ENCODE measurements around the gene DHODH. TPM values are rescaled to one million over a fixed set of nuclear protein-coding genes. Genes with fewer than 3 reads are reported as not detected.
A peak's percentile ranks its signal among the peaks of the same experiment; 100 is the strongest.
"Not testable (repeated sequence)": the region's sequence is repeated elsewhere in the genome, so short reads cannot be mapped to it uniquely, and the experiment has no call there.

The DHODH gene
- total RNA-seq, 4 donors from 2014 or later = 5.5 to 13.4 (median 7.4) TPM

DNA sequence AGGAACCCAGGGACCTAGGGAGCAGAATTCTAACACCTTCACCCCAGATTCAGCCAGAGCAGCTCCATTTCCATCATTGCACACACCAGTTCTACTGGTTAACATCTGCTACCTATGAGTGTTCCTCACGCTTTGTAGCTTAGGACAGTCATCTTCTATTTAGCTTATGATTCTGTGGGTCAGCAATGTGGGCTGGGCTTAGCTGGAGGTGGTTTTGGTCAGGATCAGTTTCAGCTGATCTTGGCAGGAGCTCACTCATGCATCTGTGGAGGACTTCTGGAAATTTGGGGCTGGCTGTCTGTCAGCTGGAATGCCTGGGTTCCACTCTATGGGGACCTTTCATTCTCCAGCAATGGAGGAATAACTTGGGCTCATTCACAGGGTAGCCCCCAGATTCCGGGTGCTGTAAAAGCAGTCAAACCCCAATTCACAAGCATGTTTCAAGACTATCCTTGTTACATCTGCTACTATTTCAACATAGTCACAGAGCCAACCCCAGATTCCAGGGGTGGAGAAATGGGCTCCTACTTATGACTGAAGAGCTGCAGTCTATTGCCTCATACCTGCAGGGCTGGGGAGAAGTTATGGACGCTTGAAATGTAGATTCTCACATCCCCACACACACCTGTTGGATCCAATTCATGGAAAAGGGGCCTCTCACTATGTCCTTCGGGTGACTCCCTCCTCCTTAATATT is 42.4 kb downstream of the DHODH start:
- H3K9me3 ChIP-seq = no peaks in the 10 kb centered on the region
- H3K27me3 ChIP-seq = no peaks in the 10 kb centered on the region
- no peak overlapping the region for H3K4me3 ChIP-seq (replicated peaks in 1 of 3)
- no peak overlapping the region for H3K27ac ChIP-seq
- H3K4me1 ChIP-seq = no peaks in the 10 kb centered on the region
- TF ChIP-seq, protein P1, sequence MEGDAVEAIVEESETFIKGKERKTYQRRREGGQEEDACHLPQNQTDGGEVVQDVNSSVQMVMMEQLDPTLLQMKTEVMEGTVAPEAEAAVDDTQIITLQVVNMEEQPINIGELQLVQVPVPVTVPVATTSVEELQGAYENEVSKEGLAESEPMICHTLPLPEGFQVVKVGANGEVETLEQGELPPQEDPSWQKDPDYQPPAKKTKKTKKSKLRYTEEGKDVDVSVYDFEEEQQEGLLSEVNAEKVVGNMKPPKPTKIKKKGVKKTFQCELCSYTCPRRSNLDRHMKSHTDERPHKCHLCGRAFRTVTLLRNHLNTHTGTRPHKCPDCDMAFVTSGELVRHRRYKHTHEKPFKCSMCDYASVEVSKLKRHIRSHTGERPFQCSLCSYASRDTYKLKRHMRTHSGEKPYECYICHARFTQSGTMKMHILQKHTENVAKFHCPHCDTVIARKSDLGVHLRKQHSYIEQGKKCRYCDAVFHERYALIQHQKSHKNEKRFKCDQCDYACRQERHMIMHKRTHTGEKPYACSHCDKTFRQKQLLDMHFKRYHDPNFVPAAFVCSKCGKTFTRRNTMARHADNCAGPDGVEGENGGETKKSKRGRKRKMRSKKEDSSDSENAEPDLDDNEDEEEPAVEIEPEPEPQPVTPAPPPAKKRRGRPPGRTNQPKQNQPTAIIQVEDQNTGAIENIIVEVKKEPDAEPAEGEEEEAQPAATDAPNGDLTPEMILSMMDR (IDR thresholded peaks at IDR 0.05) = no peak
- TF ChIP-seq POLR2A (IDR thresholded peaks at IDR 0.05) = no peak
- intact Hi-C loops (cut with DNase I) = no loop called here
- H3K36me3 ChIP-seq = no peaks in the 10 kb centered on the region
- DNase-seq = no peak
- WGBS, 2 donors = 84 to 86% methylated on average over 4 of the region's 4 CpGs

DNA sequence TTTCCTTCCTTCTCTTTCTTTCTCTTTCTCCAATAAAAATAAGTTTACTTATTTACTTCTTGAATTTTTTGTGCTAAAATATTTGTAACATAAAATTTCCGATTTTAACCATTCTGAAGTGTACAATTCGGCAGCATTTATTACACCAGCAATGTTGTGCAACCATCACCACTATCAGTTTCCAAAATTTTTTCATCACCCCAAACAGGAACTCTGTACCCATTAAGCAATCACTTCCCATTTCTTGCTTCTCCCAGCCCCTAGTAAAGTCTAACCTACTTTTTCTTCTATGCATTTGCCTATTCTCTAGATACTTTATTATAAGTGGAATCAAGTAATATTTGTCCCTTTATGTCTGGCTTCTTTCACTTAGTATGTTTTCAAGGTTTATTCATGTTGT is 43.3 kb downstream of the DHODH start:
- Histone ChIP-seq H3K36me3 (no peaks in the 10 kb centered on the region), H3K4me3 (replicated peaks in 1 of 3) (no peak overlapping the region), H3K27me3 (no peaks in the 10 kb centered on the region), H3K9me3 (no peaks in the 10 kb centered on the region), H3K27ac (no peak overlapping the region), H3K4me1 (no peaks in the 10 kb centered on the region)
- DNase-seq = no peak
- intact Hi-C loops (cut with DNase I) = no loop called here
- TF ChIP-seq, protein P1 (IDR thresholded peaks at IDR 0.05) = no peak
- TF ChIP-seq POLR2A (IDR thresholded peaks at IDR 0.05) = no peak
- WGBS, 2 donors = 87 to 91% methylated on average over 2 of the region's 2 CpGs

DNA sequence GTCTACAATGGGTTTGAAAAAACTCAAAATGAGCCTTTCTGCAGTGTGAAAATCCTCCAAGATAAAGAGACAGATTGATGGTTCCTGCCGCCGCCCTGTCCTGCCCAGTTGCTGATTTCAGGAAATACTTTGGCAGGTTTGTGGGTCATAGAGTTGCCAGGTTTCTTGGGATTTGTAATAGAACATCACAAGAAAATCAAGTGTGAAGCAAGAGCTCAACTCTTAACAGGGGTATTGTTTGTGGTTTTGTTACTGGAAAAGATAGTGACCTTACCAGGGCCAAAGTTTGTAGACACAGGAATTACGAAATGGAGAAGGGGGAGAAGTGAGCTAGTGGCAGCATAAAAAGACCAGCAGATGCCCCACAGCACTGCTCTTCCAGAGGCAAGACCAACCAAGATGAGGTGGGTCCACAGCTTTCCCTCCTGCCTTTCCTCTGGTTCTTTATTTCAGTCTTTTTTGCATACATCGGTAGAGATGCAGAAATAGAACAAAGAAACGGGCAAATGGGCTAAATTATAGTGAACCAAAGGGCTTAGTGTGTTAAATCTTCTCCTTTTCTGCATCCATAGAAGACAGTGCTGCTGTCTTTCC is 45.8 kb downstream of the DHODH start, which contains the start of gene HP:
TSS of gene HP (plus strand) at position 252 of the 594 bp plus-strand sequence. CDS start at position 400, 148 bp downstream.
- intact Hi-C loops (cut with DNase I); DNase-seq; H3K4me1 ChIP-seq; H3K9me3 ChIP-seq; H3K27me3 ChIP-seq; H3K27ac ChIP-seq; H3K4me3 ChIP-seq (replicated peaks in 1 of 3); H3K36me3 ChIP-seq: not testable (repeated sequence)
- WGBS, 2 donors = 84 to 89% methylated on average over 5 of the region's 5 CpGs

DNA sequence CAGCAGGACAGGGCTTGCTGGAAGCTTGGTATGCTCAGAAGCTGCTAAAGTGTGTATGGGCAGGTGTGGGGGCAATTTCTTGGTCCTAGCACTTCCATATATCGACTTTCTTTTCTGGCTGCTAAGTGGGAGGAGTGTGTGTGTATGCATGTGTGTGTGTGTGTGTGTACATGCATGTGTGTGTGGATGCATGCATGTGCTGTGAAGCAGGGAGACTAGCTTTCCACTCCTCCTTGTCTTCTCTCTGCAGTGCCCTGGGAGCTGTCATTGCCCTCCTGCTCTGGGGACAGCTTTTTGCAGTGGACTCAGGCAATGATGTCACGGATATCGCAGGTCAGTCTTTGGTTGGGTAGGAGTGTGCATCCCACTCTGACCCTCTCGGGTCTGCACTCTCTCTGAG is 47.4 kb downstream of the DHODH start:
- peaks cover 0 to 3% of the 10 kb centered on the region in 2 donors for H3K4me1 ChIP-seq
- DNase-seq = no peak
- no peak for TF ChIP-seq POLR2A (IDR thresholded peaks at IDR 0.05)
- TF ChIP-seq, protein P1 (IDR thresholded peaks at IDR 0.05) = no peak
- intact Hi-C loops (cut with DNase I) = no loop called here
- H3K27ac ChIP-seq = no peak overlapping the region
- WGBS, 2 donors = 84 to 85% methylated on average over 4 of the region's 4 CpGs
- no peaks in the 10 kb centered on the region for H3K27me3 ChIP-seq
- no peak overlapping the region for H3K4me3 ChIP-seq (replicated peaks in 1 of 3)
- H3K36me3 ChIP-seq = no peaks in the 10 kb centered on the region
- H3K9me3 ChIP-seq = no peaks in the 10 kb centered on the region

DNA sequence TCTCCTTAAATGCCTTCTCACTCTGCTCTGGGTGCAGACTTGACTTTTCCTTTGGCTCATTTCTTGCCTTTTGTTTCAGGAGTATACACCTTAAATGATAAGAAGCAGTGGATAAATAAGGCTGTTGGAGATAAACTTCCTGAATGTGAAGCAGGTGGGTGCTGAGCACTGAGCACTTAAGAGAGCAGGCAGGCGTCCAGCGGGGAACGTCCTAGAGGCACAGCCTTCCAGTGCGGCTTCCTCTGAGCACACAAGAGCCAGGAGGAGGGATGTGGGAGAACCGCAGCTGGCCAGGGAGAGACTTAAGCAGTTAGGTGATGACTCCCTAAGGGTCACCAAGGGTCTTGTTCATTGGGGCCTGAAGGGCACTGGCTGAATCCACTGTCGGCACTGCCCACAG is 48.8 kb downstream of the DHODH start:
- H3K27me3 ChIP-seq; H3K36me3 ChIP-seq; DNase-seq; H3K9me3 ChIP-seq; H3K4me1 ChIP-seq; intact Hi-C loops (cut with DNase I); H3K4me3 ChIP-seq (replicated peaks in 1 of 3); H3K27ac ChIP-seq: not testable (repeated sequence)
- WGBS, 2 donors = 20% methylated on average over 1 of the region's 6 CpGs; no CpG with 5 or more reads in 1 of the 2 donors

DNA sequence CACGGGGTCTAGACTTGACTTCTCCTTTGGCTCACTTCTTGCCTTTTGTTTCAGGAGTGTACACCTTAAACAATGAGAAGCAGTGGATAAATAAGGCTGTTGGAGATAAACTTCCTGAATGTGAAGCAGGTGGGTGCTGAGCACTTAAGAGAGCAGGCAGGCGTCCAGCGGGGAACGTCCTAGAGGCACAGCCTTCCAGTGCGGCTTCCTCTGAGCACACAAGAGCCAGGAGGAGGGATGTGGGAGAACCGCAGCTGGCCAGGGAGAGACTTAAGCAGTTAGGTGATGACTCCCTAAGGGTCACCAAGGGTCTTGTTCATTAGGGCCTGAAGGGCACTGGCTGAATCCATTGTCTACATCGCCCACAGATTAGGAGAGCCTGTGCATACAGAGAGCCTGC is 50.5 kb downstream of the DHODH start:
- H3K4me3 ChIP-seq (replicated peaks in 1 of 3); H3K27ac ChIP-seq; H3K9me3 ChIP-seq; H3K36me3 ChIP-seq; H3K4me1 ChIP-seq; intact Hi-C loops (cut with DNase I); H3K27me3 ChIP-seq: not testable (repeated sequence)
- 22 to 39% methylated on average over 6 to 7 of the region's 7 CpGs for WGBS, 2 donors
- peak; percentile 32 to 47 for DNase-seq

All from thyroid gland (tissue), 4 donors.